Hypothalamus (tissue), 51 donors: ENCODE data around the gene INO80.

Experiments
- DNase-seq, 51 donors: peaks; one replicate each; lab custom pipeline; 2025; lab: John Stamatoyannopoulos, UW

The INO80 gene

DNA sequence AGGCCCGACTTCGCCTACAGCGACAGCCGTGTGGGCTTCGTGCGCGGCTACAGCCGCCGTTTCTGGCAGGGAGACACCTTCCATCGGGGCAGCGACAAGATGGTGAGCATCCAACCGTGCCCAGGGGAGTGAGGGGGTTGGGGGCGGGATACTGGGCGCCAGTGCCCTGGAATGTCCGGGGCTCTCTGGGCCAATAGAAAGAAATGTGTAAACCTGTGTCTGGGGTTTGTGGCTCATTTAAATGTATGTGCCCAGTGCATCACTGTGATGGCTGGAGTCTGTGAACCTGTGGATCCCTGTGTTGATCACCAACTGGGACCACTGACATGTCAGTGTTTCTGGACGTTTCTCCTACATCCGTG is 162.4 kb downstream of the INO80 start:
- peak in 1 of 51 donors; percentile 48 for DNase-seq

DNA sequence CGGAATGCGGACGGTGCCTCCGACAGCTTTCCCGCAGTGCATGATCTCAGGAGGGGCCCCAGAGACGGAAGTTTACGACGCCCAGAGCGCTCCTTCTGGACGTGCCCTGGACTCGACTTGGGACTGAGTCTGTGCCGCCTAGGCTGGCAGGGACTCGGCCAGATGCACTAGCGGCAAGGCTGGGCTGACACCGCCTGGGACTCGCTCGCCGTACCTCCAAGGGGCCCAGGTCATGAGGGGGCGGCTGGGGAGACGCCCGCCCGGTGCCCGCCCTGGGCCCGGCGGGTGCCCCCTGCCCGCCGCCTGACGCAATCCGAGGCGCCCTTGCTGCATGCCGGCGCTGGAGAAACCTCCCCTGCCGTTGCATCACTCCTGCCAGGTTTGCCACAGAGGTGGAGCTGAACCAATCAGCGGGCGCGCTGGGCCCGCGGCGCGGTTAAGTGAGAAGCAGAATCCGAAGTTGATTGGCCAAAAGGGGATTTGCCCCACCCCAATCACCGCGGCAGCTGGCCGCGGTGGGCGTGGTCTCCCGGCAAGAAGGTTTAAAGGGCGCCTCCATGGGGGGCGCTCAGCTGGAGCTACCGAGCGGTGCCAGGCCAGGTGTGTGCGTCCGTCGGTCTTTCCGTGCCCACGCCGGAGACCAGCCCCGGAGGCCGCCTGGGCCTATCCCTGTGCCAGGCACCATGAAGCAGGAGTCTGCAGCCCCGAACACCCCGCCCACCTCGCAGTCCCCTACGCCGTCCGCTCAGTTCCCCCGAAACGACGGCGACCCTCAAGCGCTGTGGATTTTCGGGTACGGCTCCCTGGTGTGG is 163.0 kb downstream of the INO80 start, which contains the start of gene CHAC1:
TSS of gene CHAC1 (plus strand) at position 571 of the 812 bp plus-strand sequence. CDS start at position 684, 113 bp downstream.
- DNase-seq: peak; percentile 24 to 95 (median 85)

DNA sequence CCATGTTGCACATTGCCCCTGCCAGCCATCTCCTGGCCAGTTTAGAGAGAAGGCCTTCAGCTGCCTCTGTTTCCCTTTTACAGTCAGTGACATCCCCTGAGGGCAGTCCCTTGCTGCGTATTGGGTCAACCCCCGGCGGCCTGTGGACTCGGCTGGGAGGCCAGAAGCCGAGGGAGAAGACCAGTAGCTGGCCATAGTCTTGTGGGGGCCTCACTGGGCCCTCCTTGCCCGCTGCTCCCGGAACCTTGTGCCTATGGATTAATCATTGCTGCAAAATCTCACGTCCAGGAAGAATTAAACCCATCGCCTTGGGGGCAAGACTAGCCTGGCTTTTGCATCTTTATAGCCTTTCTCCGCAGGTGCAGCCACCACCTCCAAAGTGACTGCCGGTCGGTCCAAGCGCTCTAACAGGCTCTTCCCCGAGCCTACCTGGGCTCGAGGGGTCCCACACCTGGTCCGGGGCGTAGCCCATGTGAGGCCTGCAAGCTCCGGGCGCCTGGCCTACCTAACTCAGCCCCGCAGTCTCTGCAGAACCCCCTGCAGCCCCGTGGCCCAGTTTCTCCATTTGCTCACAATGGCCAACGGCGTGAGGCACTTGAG is 163.7 kb downstream of the INO80 start:
- DNase-seq: no peak

DNA sequence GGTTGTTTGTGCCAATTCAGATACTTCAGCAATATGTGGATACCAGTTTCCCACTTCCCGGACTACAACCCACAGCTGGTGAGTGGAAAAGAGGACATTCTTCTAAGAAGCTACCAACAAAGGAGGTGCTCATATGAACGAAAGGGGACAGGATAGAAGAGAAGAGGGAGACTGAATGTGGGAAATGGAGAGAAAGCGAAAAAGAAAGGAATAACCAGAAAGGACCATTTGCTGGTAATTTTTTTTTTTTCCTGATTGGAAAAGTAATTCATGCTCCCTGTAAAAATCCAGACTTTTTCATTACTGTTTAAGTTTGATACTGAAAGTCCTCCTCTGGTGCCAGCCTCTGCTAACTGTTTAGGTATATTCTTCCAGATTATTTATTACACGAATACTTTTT is 164.3 kb downstream of the INO80 start:
- no peak for DNase-seq

DNA sequence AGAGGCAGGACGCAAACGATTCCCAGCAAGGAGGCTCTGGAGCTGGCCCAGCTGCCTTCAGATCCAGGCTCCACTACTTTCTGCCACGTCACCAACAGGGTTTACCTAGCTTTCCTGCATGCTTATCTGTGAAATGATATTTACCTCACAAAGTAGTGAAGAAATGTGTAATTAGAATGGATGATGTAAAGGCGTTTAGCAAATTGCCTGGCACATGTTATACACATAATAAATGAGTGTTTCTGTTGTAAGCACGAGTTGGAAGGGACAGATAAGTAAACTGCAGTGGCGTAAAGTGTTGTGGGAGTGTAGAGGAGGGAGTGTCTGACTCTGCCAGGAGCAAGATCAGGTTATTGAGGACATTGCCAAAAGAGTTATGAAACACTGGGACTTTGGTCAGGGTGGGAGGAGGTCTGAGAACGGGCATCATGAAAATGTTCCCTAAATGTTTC is 166.3 kb downstream of the INO80 start:
- DNase-seq: no peak

DNA sequence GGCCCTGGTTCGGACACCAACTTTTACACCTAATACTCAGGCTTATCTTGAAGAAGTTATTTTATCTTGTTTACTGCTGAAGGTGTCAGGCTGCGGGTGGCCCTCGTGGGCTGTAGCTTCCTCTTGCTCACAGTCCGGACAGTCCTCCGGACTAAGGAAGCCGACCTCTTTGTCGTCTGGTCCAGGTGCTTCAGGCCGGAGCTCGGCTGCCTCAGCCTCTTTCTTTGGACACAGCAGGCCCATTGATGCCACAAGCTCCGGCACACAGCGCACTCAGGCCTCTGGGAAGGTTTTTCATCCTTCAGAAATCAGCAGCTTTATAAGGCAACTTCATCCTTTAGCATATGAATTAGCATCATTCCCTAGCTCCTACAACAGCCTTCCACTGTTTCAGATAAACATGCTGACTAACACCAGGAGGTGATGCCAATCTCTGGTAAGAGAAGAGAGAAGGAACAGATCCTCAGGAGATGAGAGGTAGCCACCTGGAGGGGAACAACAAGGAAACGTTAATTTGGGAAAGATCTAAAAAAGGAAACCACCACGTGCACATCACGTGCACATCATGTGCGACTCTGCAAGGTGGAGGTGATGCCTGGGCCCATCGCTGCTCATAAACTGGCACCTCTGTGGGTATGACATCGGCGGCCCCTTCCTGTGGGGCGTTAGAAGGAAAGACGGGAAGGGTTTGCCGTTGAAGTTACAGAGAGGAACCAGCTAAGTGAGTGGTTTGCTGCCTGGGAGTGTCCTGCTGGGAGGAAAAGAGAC is 167.2 kb downstream of the INO80 start:
- no peak for DNase-seq

DNA sequence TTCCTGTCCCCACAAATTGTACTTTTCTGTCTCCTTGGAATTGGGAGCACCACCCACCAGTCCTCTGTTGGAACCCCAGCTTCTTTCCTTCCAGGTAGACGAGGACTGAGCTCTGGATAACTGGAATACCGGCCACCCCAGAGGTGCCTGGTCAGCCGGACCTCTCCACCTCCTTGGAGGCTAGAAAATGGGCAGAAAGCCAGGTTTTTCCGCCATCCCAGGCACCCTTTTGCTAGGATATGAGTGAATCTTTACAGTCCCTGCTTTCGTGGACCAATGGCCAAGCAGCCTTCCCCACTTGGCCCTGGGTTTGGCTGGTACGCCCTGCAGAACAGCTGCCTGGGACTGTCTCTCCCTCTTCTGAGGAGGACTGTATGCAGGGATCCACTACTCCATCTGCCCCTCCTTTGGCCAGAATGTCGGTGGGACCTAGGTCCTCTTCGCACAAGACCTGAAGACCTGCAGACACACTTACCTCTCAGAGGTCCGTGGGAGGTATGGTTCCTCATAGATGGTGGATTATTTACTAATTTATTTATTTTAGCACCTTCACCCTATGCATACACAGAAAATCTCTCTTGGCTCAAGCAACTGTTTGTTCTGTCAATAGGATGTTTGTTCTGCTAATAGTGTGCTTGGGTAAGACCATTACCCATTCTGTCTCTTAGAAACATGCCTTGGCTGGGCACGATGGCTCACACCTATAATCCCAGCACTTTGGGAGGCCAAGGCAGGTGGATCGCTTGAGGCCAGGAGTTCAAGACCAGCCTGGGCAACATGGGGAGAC is 171.4 kb downstream of the INO80 start:
- no peak for DNase-seq

DNA sequence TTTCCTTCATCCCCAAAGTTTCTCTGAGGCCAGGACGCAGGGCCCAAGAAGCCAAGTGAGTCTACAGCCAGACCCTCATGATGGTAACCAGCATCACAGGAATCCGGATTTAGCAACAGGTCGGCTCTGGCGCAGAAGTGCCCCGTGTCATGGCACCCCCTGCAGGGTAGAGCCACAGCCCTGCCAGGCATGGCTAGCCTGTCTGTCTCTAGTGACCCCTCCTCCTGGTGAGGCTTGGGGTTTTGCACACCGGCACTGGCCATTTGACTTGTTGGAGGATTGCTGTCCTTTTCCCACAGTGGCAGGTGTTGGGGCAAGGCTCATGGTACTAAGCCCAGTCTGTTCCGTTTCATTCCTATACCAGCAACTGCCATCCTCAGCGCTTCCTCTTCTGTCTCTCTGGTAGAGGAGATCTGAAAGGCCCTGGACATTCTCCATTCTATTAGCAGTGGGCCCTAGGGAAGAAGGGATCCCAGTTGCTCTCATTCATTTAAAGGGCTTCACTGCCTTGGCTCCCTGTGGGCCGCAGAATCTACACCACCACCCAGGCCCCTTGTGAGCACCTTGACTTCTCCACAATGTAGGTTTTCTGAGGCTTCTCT is 172.2 kb downstream of the INO80 start:
- DNase-seq: no peak

DNA sequence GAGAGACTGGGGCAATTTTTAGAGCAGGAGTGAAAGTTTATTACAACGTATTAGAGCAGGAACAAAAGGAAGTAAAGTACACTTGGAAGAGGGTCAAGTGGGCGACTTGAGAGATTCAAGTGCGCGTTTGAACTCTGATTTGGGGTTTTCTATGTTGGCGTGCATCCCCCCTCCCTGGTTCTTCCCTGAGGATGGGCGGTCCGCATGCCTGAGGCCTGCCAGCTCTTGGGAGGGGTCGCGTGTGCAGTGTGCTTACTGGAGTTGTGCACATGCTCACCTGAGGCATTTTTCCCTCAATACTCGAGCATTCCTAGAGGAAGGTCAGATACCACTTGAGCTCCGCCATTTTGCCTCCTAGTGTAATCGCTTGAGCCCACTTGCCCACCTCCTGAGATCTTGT is 173.2 kb downstream of the INO80 start:
- DNase-seq: no peak

DNA sequence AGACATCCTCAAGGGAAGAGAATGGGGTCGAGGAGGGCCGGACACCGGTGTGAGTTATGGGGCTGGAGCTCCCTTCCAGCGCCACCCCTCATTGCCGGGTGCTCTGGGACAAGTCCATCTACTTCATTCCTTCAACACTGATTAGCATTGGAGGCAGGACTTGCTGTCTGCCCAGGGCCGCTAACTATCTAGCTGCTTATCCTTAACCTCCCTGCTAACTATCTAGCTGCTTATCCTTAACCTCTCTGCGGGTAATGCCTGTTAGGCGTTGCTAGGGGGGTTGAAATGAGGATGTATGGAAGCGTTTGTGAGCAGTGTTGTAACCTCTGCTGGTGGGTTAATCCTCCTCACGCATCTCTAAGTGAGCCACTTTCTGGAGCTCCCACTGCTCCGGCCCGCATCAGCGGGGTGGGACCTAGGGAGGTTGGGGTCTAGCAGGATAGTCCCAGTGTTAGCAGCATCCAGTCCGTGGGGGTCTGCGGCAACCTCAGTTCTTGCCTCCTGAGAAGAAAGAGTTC is 173.7 kb downstream of the INO80 start:
- no peak for DNase-seq

DNA sequence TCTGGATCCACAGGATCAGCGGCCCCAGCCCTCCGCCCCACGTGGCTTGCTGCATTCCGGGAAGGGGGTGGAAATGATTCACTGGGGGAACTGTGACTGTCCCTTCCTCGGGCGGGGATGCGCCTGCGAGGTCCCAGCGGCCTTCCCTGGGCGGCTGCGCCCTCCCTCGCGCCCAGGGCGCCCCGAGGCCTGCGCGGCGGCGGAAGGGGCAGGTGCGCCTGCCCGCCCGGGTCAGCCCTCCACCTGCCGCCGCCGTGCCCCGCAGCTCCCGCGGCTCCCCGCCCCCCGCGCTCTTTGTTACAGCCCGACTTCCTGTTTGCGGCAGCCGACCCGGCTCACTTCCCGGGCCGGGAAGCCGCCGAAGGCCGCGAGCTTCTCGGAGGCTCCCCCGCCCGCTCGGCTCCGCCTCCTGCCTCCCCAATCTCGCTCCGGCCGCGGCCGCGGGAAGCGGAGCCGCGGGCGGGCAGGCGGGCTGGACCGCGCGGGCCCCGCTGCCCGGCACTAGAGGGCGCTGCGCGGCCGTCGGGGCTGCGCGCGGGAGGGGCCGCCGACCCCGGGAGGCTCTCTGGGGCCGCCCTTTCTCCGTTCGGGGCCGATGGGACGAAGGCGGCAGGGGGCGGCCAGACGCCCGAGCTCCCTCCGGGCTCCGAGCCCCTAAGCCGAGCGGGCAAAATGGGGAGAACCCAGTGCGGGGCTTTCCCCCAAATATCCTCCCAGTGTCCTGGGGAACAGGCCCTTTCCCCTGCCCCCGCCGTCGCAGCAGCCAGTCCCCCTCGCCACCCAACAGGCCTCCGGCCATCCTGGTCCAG is 174.3 kb downstream of the INO80 start:
- DNase-seq: peak in 38 of 51 donors; percentile 15 to 78 (median 42)

DNA sequence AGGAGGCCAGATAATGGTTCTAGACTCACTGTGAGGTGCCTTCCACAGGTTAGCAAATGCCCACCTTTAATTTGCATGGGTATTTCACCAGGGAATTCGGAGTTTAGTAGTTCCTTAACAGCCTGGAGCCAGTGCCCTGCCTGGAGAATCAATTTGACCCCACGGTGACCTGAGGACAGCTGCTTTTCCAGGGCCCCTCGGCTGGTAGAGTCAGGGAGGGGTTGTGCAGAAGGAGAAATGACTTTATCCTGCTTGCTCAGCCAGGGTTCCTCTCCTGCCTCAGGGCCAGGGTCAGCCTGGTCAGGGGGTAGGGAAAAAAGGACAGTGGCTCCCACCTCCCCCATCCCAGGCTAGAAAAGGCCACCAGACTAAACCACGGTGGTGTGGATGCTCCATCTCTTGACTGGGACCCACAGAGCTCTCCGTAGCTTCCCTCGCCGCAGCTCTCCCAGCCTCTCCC is 175.0 kb downstream of the INO80 start:
- no peak for DNase-seq

DNA sequence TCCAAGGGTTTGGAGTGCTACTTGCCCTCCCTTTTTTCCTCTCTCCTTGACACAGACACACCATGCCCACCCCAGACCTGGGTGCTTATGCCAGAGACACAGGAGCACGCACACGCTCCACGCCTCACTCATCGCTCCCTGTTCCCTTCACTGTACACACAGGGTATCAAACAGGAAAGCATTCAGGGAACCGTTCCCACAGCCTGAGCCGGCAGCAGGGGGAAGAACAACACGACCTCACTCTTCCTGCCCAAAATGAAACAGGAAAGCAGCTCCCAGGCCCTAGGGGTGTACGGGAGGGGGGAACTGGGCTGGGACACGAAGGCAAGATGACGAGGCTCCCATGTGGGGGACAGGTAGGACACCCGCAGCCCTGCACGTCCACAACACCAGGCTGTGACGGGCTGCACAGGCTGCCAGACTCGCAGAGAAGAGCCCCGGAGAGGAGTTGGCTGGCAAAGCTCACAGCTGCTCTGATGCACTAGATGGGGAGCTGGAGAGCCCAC is 175.7 kb downstream of the INO80 start:
- peak in 2 of 51 donors; percentile 12 to 18 for DNase-seq

DNA sequence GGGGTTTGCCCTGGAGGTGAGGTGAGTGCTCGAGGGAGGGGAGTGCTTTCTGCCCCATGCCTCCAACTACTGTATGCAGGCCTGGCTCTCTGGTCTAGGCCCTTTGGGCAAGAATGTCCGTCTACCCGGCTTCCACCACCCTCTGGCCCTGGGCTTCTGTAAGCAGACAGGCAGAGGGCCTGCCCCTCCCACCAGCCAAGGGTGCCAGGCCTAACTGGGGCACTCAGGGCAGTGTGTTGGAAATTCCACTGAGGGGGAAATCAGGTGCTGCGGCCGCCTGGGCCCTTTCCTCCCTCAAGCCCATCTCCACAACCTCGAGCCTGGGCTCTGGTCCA is 177.6 kb downstream of the INO80 start:
- DNase-seq: no peak

DNA sequence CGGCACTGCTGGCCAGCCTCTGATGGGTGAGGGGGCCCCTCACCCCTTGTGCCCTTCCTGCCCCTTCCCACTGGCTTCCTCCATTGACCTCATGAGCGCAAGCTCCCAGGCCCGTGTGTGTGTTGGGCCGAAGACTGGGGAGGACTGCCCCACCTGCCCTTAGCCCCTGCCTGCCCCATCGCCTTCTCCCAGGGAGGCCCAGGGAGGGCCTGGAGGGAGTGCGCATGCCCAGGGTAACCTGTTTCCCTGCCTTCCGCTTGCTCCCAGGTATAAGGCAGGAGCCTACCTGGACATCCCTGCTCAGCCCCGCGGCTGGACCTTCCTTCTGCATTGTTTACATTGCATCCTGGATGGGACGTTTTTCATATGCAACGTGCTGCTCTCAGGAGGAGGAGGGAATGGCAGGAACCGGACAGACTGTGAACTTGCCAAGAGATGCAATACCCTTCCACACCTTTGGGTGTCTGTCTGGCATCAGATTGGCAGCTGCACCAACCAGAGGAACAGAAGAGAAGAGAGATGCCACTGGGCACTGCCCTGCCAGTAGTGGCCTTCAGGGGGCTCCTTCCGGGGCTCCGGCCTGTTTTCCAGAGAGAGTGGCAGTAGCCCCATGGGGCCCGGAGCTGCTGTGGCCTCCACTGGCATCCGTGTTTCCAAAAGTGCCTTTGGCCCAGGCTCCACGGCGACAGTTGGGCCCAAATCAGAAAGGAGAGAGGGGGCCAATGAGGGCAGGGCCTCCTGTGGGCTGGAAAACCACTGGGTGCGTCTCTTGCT is 178.1 kb downstream of the INO80 start:
- DNase-seq: no peak

DNA sequence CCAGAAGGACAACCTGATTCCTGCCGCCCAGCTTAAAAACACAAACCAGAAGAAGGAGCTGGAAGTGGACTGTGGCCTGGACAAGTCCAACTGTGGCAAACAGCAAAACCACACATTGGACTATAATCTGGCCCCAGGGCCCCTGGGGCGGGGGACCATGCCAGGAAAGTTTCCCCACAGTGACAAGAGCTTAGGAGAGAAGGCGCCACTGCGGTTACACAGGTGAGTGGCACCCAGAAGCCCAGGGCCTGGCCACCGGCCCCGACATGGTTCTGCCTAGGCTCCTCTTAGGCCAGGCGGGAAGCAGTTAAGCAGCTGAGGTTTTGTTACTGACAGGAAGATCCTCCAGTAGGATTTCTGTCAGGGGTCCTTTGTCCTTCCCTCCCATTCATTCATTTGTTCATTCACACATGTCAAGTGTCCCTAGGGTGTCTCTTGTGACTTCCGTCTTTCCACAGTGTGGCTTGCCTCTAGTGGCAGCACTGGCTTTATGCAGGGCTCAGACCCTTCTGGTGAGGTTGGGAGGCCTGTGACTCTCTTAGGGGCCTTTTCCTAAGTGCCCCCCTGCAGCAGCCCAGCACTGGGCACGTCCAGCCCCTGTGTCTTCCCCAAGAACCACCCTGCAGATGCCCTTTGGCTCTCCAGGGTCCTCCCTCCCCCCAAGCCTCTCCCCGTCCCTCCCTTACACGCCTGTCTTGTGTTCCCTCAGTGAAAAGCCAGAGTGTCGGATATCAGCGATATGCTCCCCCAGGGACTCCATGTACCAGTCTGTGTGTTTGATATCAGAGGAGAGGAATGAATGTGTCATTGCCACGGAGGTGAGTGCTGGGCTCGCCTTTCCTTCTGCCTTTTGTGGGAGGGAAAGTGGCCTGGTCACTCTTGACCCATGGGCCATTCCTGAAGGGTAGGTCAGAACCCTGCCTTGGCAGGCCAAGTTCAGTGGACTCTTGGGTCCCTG is 179.1 kb downstream of the INO80 start:
- no peak for DNase-seq

DNA sequence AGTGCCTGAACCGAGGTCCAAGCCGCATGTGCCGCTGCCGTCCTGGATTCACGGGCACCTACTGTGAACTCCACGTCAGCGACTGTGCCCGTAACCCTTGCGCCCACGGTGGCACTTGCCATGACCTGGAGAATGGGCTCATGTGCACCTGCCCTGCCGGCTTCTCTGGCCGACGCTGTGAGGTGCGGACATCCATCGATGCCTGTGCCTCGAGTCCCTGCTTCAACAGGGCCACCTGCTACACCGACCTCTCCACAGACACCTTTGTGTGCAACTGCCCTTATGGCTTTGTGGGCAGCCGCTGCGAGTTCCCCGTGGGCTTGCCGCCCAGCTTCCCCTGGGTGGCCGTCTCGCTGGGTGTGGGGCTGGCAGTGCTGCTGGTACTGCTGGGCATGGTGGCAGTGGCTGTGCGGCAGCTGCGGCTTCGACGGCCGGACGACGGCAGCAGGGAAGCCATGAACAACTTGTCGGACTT is 179.8 kb downstream of the INO80 start:
- no peak for DNase-seq
